A673 (cell line): Measurements from ENCODE around the gene NREP. TPM values are rescaled to one million over a fixed set of nuclear protein-coding genes. Genes with fewer than 3 reads are reported as not detected.

Experiments
- BruUV-seq: library from RNA; stranded (reverse); fragments of 400-500 nt; replicated peaks from 2 replicates; lab custom pipeline; 2021; lab: Mats Ljungman, UMichigan
- CTCF ChIA-PET: fragments of 300-600 bp; sonication (Branson Sonifier 250); formaldehyde crosslinking; loops from one replicate; lab custom pipeline; 2022; ENCODE audit warnings: antibody characterized with exemption; lab: Charles Lee
- POLR2A ChIA-PET: fragments of 300-600 bp; sonication (Branson Sonifier 250); formaldehyde crosslinking; loops from one replicate; lab custom pipeline; 2022; ENCODE audit warnings: antibody characterized with exemption; ENCODE audit not compliant: low non-redundant PET; lab: Charles Lee
- DNase-seq: peaks from one replicate; pipeline ENCODE4 v3.0.0-alpha.2; 2015; ENCODE audit warnings: low spot score
- H3K27ac ChIP-seq: fragments of 200-600 bp; sonication (generic); 2 replicates; pipeline ENCODE4 v1.5.1; 2016; ENCODE audit warnings: mixed run types, low read depth, mild to moderate bottlenecking, mixed read lengths, antibody characterized with exemption, low read length; ENCODE audit not compliant: poor library complexity, severe bottlenecking
- H3K27me3 ChIP-seq: fragments of 200-600 bp; sonication (generic); replicated peaks from 2 replicates; pipeline ENCODE4 v1.6.1; 2017; ENCODE audit warnings: mixed run types, low read depth, mild to moderate bottlenecking, mixed read lengths, antibody characterized with exemption, low read length; ENCODE audit not compliant: insufficient read depth, poor library complexity
- H3K36me3 ChIP-seq: fragments of 200-600 bp; sonication (generic); 2 replicates; pipeline ENCODE4 v1.6.1; 2016; ENCODE audit warnings: mixed run types, mild to moderate bottlenecking, mixed read lengths, antibody characterized with exemption, low read length; ENCODE audit not compliant: insufficient read depth, poor library complexity, severe bottlenecking
- H3K4me1 ChIP-seq: fragments of 200-600 bp; sonication (generic); 2 replicates; pipeline ENCODE4 v1.6.1; 2017; ENCODE audit warnings: mixed run types, mild to moderate bottlenecking, mixed read lengths, antibody characterized with exemption, low read length; ENCODE audit not compliant: insufficient read depth, poor library complexity, severe bottlenecking
- H3K4me3 ChIP-seq: fragments of 200-600 bp; sonication (generic); 2 replicates; pipeline ENCODE4 v1.5.1; 2016; ENCODE audit warnings: low read depth, mixed run types, mild to moderate bottlenecking, mixed read lengths, low read length; ENCODE audit not compliant: poor library complexity, severe bottlenecking
- H3K9me3 ChIP-seq: fragments of 200-600 bp; sonication (generic); 2 replicates; pipeline ENCODE4 v1.6.1; 2016; ENCODE audit warnings: mixed run types, low read depth, mild to moderate bottlenecking, mixed read lengths, antibody characterized with exemption, low read length; ENCODE audit not compliant: poor library complexity, severe bottlenecking
- EZH2 ChIP-seq: fragments of 200-600 bp; sonication (generic); IDR thresholded peaks from 2 replicates; pipeline ENCODE4 v1.6.1; 2017; ENCODE audit warnings: borderline replicate concordance, low read depth, mild to moderate bottlenecking, mixed read lengths, antibody characterized with exemption, low read length; ENCODE audit not compliant: poor library complexity, severe bottlenecking
- intact Hi-C: fragments of 100-400 bp; cut with micrococcal nuclease; formaldehyde crosslinking; loops from one replicate; pipeline ENCODE4 v1.10.0; 2022; ENCODE audit not compliant: unreplicated experiment
- total RNA-seq: library from RNA; stranded (reverse); gene quantifications from 2 replicates; pipeline ENCODE4 v1.2.3, GENCODE V29; 2021
- TF ChIP-seq, protein P1 (sequence below): fragments of 300-800, 200-600 bp; sonication (generic); conservative IDR thresholded peaks from 2 replicates; pipeline ENCODE4 v1.5.1; 2017; ENCODE audit warnings: low read depth, mild to moderate bottlenecking, antibody characterized with exemption, low read length, moderate library complexity, mixed read lengths

The NREP gene
- total RNA-seq, 1 experiment from 2014 or later: 31.0 TPM

DNA sequence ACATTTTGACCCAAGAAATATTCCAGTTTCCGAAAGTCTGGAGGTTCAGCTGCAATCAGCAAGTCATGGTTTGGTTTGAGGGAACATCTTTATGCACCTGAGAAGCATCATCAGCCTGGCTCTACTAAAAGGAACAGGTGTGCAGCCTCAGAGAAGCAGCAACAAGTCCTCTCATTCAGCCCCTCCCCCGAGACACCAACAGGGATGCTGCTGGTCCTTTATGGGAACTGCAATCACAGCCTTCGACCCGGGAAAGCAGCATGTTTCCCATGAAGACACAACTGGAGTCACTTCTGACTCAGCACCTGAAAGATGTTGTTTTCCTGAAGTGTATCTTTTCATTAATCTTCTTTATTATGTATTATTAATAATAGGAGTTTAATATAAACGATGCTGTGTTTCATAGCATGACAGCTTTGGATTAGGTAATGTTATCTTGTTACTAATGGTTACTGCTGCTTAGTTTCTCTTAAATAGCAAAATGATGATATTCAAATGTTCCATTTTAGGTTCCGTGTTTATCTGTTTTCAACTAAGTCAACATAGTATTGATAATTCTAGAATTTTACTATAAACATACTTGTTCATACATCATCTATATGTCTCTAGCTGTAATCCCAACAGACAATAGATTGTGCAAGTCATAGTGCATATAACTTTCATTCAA lies 15.6 kb upstream of the NREP start:
- H3K4me3 ChIP-seq: no peak overlapping the region
- TF ChIP-seq, protein P1, sequence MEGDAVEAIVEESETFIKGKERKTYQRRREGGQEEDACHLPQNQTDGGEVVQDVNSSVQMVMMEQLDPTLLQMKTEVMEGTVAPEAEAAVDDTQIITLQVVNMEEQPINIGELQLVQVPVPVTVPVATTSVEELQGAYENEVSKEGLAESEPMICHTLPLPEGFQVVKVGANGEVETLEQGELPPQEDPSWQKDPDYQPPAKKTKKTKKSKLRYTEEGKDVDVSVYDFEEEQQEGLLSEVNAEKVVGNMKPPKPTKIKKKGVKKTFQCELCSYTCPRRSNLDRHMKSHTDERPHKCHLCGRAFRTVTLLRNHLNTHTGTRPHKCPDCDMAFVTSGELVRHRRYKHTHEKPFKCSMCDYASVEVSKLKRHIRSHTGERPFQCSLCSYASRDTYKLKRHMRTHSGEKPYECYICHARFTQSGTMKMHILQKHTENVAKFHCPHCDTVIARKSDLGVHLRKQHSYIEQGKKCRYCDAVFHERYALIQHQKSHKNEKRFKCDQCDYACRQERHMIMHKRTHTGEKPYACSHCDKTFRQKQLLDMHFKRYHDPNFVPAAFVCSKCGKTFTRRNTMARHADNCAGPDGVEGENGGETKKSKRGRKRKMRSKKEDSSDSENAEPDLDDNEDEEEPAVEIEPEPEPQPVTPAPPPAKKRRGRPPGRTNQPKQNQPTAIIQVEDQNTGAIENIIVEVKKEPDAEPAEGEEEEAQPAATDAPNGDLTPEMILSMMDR: no peak
- TF ChIP-seq EZH2: no peak
- no peak overlapping the region for H3K27ac ChIP-seq
- peaks cover 20% of the 10 kb centered on the region for H3K4me1 ChIP-seq
- no peaks in the 10 kb centered on the region for H3K27me3 ChIP-seq
- ChIA-PET CTCF (no interaction called here), POLR2A (no interaction called here)
- DNase-seq: peak; percentile 26
- no peaks in the 10 kb centered on the region for H3K9me3 ChIP-seq
- no peaks in the 10 kb centered on the region for H3K36me3 ChIP-seq
- intact Hi-C loops: no loop called here
- BruUV-seq: no TSS peak

DNA sequence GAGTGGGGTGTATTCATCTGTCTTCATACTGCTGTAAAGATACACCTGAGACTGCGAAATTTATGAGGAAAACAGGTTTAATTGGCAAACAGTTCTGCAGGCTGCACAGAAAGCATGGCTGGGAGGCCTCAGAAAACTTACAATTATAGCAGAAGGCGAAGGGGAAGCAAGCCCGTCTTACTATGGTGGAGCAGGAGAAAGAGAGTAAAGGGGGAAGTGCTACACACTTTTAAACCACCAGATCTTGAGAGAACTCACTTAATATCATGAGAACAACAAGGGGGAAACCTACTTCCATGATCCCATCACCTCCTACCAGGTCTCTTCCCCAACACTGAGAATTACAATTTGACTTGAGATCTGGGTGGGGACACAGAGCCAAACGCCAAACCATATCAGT lies 12.5 kb upstream of the NREP start:
- Histone ChIP-seq H3K27ac (no peak overlapping the region), H3K9me3 (no peaks in the 10 kb centered on the region), H3K27me3 (no peaks in the 10 kb centered on the region), H3K4me3 (no peak overlapping the region), H3K36me3 (no peaks in the 10 kb centered on the region), H3K4me1 (peaks cover 10% of the 10 kb centered on the region)
- ChIA-PET CTCF (no interaction called here), POLR2A (no interaction called here)
- no peak for DNase-seq
- no TSS peak for BruUV-seq
- intact Hi-C loops: no loop called here
- TF ChIP-seq EZH2: no peak
- TF ChIP-seq, protein P1: no peak

DNA sequence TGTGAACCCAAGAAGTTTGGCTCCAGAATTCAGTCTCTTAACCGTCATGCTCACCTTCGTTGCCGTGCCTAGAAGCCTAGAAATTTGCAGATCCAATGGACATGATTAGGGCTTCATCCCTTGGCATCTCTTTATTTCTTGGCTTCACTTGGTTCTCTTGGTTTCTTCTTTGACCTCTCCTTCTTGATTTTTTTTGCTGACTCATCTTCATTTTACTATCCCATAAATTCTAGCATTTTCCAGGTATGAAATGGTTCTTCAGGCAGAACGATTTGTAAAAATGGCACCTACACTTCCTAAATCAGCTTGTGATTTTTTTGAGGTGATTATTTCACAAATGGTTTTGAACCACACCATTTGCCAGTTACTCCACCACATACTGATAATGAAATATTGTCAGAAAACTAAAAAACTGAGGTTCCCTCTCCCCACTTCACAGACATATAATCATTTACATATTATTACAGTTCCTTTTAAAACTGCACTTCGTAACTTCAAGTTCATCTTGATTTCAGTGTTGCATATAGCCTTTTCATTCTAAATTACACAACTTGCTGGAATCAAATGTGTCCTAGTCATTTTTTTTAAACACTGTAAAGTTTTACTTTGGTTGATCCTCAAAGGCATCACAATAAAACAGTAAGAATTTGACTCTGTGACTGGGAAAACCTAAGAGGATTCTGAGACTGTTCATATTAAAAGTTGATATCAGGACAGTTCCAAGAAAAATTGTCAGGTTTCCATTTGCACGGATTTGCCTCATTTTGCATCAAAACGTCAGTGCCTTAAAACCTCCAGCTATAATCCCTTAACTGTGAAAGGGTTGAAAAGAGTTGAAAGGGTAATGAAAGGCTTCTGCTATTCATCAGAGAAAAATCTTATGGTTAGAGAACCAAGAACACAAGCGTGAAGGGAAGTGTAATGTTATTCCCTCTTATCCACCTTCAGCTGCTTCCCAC lies 8.9 kb upstream of the NREP start:
- H3K9me3 ChIP-seq: no peaks in the 10 kb centered on the region
- TF ChIP-seq, protein P1: no peak
- TF ChIP-seq EZH2: no peak
- POLR2A ChIA-PET: no interaction called here
- no peak overlapping the region for H3K4me3 ChIP-seq
- intact Hi-C loops: no loop called here
- H3K27me3 ChIP-seq: no peaks in the 10 kb centered on the region
- CTCF ChIA-PET: no interaction called here
- H3K4me1 ChIP-seq: no peaks in the 10 kb centered on the region
- DNase-seq: no peak
- no peak overlapping the region for H3K27ac ChIP-seq
- BruUV-seq: no TSS peak
- H3K36me3 ChIP-seq: no peaks in the 10 kb centered on the region
